Measurements from ENCODE around the gene IDH1. TPM values are rescaled to one million over a fixed set of nuclear protein-coding genes. Genes with fewer than 3 reads are reported as not detected.

Gene IDH1
- 79.0 to 98.1 TPM (median 87.2 TPM) in 5 replicates for total RNA-seq (2022; extraction: Qiagen RNA extraction)

GRCh38 chr2:208254871-208255556 lies at the start of gene IDH1:
Gene IDH1 (minus strand): TSS chr2:208255071. CDS start chr2:208251551, 3,520 bp downstream.

GRCh38 chr2:208265801-208266552 lies 11.1 kb upstream of the IDH1 start, which contains the start of gene PIKFYVE:
Gene PIKFYVE (plus strand): TSS chr2:208266255. CDS start chr2:208271520, 5,265 bp downstream.

GRCh38 chr2:208189810-208190503 lies 64.9 kb downstream of the IDH1 start, which contains the start of gene C2orf80:
Gene C2orf80 (minus strand): TSS chr2:208190030. CDS start chr2:208186986, 3,044 bp downstream.

Other genes with a start within 250 kb of the IDH1 start
- 2.0 to 2.7 TPM (median 2.5 TPM) in 5 replicates for gene PLEKHM3, start 229.5 kb downstream of the IDH1 start, total RNA-seq (2022; extraction: Qiagen RNA extraction)
- gene CRYGD, start 130.5 kb downstream of the IDH1 start, total RNA-seq (2022; extraction: Qiagen RNA extraction) = not detected in 5 replicates
- gene CRYGC, start 125.2 kb downstream of the IDH1 start, total RNA-seq (2022; extraction: Qiagen RNA extraction) = not detected in 5 replicates
- not detected in 5 replicates for gene CRYGB, start 108.9 kb downstream of the IDH1 start, total RNA-seq (2022; extraction: Qiagen RNA extraction)
- not detected in 5 replicates for gene CRYGA, start 91.5 kb downstream of the IDH1 start, total RNA-seq (2022; extraction: Qiagen RNA extraction)
- gene C2orf80, start 65.0 kb downstream of the IDH1 start, total RNA-seq (2022; extraction: Qiagen RNA extraction) = not detected in 5 replicates
- 4.6 to 9.3 TPM (median 7.4 TPM) in 5 replicates for gene PIKFYVE, start 11.2 kb upstream of the IDH1 start, total RNA-seq (2022; extraction: Qiagen RNA extraction)
- not detected in 5 replicates for gene PTH2R, start 151.7 kb upstream of the IDH1 start, total RNA-seq (2022; extraction: Qiagen RNA extraction)

Data from A549 treated with dexamethasone at 1 μM for 4 hours (cell line).